ENCODE results near the gene SPTB.

Gene SPTB

DNA sequence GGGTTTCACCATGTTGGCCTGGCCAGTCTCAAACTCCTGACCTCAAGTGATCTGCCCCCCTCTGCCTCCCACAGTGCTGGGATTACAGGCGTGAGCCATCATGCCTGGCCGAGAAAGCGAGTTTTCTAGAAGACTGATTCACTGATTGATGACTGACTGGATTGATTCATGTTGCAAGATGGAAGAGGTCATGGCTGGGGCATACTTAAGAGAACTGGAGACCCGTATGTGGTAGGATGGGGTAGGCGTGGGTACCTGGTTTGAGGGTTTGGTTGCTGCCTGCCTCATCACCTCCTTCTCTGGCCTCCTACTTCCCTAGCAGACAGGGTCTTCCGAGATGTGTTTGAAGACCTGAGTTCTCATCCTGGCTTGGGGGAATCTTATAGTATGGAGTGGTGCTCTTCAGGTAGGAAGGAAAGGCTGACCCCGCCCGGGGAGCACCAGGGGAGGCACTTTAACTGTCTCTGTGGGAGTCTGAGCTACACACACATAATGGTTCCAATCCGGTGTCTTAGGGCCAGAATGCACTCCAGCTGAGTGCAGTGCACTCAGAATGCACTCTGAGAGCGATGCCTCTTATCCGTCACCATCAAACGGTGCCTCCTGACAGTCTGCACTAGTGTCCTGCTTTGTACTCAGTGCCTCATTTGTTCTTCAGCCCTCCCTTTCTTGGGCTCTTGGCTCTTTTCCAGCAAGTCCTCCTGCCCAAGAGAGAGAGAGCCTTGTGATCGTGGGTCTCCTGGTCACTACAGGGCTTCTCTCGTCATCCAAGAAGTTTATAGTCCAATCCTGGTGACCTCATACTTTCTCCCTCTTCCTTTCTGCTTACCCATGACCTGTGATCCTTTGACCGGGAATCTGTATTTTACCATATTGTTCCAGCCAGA is 155.8 kb downstream of the SPTB start:
- no peak for DNase-seq

DNA sequence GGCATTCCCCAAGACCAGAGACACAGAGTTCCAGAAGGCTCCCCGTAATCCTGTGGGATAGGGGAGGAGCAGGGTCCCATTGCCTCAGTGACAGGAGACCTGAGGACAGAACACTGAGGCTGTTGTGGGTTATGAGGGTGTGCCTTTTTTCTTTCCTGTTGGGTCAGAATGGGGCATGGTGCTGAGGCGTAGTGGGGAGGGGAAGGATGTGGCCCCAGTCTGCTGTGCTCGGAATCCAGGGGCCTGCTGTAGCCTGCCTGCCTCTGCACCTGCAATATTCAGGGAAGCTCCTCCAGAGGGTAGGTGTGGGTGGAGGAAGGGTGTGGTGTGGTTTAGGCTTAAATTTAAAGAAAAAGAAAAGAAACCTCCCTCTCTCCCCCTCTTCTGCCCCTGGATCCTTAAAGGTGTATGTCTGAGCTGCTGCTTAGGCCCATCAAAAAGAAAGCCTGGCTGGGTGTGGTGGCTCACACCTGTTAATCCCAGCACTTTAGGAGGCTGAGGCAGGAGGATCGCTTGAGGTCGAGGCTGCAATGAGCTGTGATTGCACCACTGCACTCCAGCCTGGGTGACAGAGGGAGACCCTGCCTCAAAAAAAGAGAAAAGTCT is 156.8 kb downstream of the SPTB start:
- no peak for DNase-seq

DNA sequence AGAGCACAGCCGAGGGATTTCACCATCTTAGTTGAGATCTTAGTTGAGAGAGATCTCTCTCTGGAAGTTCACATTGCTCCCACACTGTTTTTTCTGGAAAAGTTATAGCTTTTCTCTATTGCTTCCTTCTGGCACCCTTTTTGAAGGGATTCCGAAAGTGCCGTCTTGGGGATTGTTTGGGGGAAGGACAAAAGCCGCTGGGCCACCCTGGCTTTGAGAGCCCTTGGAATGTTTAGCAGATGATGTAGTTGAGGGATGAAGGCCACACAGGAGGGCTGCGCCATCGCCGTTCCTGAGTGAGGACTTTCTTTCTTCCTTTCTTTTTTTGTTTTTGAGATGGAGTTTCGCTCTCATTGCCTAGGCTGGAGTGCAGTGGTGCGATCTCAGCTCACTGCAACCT is 157.8 kb downstream of the SPTB start:
- no peak for DNase-seq

DNA sequence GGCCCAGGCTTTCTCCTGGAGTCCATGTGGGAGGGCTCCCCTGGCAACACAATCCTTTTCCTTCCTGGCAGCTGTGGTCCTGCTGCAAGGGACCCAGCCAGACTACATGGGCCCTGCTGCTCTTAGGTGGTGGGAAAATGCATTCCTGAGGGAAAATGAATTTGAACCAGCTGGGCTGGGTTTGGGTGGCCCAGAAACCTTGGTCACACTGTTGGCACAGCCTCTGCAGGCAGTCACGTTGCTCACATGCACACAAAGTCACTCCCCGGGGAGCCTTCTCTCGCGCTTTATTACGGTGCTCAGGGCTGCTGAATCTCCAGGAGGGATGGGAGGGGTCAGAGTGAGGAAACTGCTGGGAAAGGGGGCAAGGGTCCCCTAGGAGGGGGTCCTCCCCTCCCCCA is 158.3 kb downstream of the SPTB start:
- no peak for DNase-seq

DNA sequence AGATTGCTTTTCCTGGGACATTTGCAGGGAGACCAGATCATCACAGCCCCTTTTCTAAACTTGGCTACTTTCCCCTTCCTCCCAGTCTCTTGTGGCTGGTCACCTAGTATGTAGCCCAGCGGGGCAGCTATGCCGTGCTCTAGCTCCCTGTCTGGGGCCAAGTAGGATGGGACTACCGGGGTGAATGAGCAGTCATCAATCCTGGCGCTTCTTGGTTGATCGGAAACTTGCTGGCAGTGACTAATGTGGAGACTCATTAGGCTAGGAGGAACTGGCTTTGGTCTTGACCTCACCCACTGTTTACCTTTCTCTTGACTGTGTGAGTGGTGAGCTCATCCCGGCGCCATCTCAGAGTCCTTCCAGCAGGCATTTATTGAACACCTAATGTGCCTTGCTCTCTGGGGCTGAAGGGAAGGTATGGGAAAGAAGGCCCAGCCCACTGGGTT is 159.6 kb downstream of the SPTB start:
- no peak for DNase-seq

DNA sequence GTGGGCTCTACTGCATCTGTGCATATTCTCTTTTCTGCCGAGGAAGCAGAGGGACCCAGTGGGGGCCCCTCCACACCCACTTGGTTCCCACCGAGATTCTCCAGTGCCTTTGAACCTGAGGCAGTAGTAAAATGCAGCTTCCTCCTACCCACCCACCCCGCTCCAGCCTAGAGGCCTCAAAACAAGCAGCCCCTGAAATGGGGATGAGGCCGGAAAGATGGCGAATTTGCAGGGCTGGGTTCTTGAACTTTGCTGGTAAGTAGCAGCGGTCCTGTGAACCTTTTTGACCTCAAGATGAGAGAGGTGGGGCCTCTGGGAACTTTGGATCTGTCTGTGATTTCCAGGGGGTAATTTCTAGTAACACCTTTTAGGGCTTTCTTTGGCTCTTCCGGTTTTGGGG is 160.1 kb downstream of the SPTB start:
- no peak for DNase-seq

DNA sequence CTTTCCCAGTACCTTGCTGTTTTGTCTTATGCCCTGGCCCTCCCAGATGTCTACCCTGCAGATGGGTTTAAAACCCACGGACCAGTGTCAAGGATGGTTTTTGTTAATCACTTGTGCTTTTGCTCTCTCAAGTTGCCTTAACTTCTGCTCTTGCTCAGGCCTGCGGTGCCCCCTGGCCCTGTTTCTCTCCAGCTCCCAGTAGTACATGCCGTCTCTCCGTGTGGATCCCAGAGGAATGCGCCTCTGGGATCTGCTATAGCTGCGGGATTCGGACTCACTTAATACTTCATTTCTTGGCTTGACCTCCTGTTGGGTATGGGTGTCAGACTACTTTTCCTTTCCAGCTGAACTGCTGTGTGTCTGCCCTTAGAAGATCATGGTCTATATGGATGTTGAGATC is 160.9 kb downstream of the SPTB start:
- no peak for DNase-seq

DNA sequence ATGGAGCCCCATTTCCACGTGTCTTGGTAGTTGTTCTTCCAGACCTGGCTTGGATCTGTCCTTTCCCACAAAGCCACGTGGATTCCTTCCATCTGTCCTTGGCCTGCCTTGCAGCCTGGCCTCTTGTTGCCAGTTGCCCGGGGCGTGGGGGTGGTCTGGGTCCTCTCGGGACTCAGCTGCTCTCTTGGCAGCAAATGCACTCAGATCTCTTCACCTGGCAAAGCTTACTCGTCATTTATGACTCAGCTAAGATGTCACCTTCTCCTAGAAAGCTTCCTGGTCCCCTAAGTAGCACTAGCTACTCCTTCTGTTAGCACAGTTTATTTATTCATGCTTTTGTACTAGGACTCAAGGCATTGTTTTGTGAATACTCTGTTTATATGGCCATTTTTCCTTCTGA is 161.8 kb downstream of the SPTB start:
- DNase-seq: no peak

DNA sequence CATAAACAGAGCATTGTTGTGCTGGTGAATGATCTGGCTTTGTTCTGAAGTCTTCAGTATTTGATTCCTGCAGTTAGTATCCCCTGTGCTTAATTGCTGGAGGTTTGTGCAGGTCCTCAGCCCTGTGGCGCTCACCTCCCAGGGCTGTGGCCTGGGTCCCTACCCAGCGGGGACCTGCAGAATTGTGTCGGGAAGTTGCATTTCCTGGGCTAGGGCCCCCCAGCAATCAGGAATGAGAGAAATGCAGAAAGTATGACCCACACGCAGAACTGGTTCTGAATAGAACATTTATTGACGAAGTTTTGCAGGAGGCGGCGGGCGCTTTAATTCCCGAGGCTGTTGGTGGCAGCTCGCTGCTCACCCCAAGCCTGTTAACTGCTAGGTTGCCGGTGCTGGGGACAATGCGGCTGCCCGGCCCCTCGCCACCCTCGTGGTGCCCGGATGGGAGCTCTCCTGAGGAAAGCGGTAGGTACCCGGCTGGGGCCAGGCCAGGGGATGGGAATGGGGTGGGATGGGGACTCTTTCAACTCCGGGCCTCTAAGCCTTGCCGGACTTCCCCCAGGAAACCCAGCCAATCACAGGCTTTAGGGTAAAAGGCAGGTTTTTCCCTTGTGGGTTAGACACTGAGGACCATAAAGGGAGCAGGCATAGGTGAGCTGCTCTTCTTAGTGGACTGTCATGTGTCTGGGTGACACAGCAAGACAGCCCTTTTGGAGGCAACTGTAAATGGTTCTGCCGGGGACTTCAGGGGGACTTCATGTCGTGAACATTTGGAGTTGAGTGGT is 163.9 kb downstream of the SPTB start:
- DNase-seq: no peak

DNA sequence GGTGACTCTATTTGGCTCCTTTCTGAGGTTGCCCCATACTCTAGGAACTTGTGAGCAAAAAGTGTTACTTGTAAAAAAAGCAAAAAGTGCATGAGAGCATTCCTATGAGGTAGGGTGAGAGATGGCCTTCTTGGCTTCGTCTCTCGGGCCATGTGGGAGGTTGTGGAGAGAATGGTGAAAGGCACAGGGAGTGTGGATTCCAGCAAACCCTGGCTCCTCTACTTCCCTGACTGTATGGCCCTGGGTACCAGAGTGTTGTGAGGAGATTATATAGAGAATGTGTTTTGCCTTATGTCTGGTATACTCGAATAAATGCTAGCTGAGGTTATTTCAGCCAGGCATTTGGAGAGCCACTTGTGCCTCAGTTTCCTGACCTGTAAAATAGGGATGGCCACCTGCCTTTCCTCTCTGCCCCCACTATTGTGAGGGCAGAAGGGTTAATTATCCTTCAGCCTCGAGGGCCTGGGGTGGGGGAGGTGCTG is 164.5 kb downstream of the SPTB start:
- DNase-seq: no peak

DNA sequence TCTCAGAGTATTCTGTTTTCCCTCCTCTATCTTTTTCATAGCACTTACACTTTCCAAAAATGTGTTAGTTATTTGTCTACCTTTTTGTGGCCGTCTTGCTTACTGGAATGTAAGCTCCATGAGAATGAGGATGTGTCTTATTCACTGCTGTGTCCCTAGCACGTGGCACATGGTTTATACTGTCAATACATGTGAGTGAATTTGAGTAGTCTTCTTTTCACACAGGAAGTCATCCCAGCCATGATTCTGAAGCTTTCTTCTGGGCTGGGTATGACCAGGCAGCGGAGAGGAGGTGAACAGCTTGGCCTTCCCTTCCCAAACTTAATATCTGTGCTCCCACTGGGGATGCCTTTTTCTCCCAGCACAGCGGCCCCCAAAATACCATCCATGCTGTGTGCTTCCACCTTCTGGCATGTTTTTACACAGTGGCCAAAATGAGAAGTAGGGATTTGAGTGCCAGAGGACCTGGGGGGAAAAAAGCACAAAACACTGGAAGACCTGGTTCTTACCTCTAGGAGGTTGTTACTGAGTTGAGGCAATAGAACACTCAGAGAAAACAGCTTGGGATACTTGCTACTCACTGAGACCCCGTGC is 165.2 kb downstream of the SPTB start:
- no peak for DNase-seq

DNA sequence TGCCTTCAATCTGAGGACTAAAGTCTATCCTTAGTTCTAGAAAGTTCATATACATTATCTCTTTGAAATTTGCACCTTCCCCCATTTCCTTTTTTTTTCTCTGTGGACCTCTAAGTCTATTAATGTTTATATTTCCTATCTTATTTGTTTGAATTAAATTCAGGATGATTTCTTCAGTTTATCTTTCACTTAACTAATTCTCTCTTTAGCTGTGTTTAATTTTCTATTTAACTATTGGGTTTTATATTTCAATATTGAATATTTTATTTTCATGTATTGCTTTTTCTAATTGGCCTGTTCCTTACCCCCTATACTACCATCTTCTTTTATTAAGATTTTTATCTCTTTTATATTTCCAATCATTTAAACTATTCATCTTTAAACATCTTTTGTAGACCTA is 166.0 kb downstream of the SPTB start:
- no peak for DNase-seq

DNA sequence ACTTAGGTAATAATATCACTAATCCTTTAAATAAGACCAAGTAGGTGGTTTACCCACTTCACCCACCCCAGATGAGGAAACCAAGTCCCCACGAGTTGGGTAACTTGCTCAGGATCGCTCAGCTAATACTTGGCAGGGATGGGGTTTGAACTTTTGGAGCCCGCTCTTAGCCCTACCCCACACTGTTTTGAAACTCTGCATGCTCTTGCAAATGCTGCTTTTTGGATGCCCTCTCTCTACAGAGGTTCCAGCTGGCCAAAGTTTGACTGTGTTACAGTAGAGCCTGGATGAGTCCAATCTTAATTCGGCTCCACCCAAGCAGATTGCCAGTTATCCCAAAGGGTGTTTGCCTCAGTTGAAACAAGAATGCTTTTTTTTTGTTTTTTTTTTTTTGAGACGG is 168.7 kb downstream of the SPTB start:
- DNase-seq: no peak

DNA sequence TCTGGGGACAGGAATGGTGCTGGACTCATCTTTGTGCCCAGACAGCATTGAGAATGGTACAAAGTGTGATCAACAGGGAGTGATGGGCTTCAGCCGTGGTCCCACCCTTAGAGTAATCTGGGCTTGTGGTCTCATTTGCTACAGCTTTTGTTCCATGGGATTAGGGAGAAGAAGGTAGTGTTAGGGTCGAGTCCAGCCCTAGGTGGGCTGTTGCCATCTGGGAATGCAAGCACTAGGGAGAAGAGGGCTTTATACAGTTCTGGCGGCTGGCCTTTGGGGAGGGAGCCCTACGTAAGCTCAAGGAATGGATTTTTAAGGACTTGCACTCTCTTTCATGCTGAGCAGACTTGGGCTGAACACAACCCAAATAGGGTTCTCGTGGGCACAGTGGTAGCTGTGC is 170.6 kb downstream of the SPTB start:
- no peak for DNase-seq

DNA sequence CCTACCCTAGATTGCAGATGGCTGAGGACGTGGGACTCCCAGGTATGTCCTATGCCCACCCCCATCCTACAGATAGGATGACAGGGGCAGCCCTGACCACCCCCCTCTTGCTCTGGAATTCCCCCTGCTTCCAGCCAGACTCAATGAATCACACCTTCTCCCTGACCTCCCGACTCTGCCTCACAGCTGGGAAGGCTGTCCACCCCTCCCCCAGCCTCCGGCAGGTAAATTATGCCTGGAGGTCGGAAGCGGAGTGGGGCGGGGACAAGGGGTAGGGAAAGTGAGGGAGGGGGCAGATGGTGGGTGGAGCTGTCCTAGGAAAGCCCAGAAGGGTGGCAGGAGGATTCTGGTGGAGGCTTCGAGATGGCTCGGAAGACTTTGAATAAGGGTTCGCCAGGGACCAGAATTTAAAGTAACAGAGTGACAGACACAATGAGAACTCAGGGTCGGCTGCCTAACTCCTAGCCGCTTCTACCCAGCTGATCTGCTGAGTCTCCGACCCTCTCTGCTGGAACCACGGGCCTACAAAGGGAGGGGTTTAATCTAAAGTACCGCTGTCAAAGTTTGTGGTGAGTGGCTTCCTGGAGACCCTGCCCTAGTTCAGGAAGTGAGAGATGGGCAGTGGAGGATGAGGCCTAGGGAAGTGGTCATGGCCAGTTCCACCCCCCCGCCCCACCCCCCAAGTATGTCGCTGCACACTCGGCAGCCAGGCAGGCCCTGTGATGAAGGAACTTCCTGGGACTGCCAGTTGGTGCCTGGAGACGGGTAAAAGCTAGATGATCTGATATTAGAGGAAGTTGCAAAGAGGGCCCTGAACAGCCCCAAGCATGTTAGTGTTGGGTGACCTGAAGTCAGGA is 171.3 kb downstream of the SPTB start:
- DNase-seq: no peak

DNA sequence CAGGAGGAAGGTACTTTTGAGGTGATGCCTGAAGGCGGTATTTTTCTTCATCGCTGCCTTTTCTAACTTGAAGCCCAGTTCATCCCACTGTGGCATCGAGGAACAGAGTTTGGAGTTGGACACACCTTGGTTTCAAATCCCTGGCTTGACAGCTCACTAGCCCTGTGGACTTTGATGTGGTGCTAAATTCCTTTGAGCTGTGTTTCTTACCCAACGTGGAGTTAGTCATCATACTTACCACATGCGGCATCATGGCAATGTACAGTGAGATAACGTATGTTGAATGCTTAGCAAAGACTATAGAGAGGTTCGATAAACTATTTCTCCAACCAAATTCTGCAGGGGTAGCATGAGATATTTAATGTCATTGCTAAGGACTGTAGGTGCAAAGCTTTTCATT is 172.0 kb downstream of the SPTB start:
- no peak for DNase-seq

DNA sequence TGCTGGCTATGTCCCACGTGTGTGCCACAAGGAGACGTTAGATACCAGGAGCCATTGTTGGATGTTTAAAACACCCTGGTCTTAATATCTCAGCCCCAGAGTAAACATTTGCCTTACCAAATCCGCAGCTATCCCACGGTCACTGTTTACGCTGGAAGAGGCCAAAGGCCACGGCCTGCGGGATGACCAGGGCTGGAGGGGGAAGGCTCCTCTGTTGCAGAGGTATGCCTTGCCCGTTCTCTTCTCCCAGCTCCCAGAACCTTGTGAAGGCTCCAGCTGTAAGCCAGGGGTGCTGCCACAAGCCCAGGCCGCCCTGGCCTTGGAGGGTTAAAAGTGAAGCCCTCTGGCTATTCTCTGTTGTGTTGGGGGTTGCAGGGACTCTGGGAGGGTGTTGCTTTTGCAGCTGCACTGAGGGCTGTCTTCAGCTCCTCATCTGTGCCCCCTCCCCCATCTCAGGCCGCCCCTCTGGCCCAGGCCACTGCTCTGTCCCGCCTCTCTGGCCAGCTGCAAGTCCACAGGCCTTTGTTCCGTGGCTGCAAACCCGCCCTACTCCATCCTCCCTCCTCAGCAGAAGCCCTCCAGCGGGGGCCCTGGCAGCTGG is 173.0 kb downstream of the SPTB start:
- no peak for DNase-seq

DNA sequence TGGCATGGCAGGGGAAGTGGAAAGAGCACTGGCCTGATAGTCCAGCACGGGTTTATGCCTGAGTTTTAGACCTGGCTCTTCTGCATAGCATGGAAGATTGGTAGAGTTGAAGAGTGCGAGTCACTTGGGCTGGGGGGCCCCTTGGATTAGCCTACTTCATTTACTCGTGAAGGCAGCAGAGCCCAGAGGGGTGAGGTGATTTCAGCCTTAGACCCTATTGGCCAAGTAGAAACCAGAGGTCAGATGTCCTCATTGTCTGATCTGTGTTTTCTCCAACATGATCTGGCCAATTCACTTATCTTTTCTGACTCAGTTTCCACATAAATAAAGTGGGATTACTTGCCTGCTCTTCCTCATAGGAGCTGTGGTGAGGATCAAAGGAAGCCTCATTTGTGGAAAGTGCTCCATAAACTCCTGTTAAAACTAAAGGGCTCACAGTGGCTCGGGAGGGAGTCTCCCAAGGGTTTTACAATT is 173.6 kb downstream of the SPTB start:
- DNase-seq: no peak

DNA sequence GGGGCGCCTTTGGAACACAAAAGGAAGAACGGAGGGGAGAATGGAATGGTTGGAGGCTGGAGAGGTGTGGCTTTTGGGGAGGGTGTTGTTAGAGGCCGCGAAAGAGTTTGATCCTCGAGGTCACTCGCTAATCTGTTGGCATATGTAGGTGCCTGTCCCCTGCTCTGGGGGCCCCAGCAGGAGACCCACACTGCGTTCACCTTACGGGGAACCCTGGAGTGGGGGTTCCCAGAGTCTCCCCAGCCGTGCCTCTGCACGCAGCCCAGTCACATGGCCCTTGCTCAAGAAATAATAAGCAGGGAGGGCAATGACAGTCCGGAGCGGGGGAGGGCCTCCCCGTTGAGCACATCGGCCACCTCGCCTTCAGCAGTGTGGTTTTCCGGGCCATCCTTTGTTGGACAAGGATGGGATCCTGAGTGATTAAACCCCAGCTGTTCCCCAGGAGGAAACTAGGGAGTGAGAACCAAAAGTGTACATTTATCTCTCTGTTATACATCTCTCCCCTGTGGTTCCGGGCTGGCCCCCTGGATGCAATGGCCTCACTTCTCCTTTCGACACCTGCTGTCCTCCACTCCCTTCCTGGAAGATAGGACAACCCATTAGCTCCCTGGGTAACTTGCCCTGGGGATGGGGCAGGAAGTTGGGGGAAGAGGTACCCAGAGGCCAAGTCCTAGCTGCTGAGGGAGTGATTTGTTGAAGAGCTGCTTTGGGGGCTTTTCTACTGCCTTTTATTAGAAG is 174.2 kb downstream of the SPTB start:
- DNase-seq: no peak

DNA sequence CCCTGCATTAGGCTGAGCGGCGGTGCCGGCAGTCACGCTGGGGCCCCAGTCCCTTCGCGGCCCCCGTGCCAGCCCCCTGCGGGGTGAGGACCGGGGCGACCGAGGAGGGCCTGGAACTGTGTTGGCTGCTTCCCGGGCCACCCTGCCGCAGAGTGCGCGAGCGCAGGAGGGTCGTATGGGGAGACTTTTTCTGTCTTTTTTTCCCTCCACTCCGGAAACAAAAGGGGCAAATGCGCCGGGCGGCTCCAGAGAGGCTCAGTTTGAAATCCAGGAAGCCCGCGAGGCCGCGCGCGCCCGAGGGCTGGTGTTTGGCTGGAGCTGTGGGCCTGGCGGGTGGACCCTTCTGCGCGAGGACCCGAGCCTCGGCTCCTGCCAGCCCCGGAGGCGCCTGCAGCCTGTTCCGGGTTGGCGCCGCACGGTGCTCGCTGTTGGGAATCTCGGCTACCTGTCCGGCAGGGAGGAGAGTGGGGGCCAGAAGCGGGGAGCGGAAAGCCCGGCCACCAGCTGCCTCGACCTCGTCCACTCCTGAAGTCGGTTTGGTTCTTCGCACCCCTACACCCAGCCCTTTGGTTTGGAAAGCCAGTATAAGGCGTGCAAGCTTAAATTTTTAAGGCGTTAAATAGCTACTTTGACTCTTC is 174.8 kb downstream of the SPTB start:
- DNase-seq: no peak
